Middle frontal gyrus (tissue), 1 donor: Measurements from ENCODE around the gene SNX30.

ENCODE experiments used
- DNase-seq: peaks from one replicate; pipeline ENCODE4 v3.0.0-alpha.2; 2015; ENCODE audit warnings: low spot score; ENCODE audit errors: extremely low spot score

The SNX30 gene

DNA sequence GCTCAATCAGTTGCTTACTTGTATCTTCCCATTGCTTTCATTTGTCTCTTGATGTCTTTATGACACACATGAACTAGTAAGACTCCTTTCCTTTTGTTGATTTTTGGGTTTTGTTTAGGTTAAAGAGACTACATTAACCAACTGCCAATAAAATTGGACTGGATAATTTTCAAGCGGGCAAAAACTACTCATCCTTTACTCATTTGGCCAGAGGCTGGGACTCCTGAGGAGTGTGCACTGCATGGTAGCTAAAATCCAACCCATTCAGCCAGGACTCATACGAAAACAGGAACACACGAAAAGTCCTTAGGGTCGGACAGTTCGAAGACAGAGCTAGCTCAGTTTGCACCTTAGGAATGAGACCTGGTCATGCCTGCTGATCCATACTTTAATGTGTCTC lies 134.2 kb downstream of the SNX30 start:
- DNase-seq, result no peak

DNA sequence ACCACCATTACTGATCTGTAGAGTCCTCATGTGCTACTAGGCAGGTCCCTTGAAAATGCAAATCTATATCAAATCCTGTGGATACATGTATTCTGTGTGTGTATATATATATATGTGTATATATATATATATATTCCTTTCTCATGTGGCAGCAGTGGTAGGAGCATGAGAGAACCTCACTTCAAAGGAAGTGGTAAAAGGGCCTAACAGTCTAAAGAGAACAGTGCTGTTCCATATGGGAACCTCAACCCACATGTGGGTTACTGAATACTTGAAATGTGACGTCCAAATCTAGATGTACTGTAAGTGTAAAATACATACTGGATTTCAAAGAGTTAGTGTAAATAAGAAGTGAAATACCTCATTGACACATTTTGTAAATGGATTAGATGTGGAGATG lies 134.8 kb downstream of the SNX30 start:
- DNase-seq, result no peak

DNA sequence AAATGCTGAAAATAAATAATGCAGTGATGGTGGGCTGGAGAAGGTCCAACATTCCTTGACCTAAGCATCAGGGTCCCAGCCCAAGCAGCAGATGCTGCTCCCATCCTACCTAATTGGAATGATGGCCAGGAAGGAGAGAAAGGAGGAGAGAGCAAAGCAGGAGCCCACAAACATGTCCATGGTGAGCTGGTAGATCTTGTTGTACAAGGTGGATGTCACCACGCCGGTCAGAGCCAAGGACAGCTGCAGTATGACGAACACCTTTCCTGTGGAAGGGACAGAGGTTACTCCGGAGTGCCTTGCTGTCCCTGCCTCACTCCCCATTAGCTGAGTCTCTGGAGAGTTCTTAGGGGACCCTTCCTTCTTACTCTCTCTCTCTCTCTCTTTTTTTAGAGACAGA lies 135.8 kb downstream of the SNX30 start:
- DNase-seq, result no peak

DNA sequence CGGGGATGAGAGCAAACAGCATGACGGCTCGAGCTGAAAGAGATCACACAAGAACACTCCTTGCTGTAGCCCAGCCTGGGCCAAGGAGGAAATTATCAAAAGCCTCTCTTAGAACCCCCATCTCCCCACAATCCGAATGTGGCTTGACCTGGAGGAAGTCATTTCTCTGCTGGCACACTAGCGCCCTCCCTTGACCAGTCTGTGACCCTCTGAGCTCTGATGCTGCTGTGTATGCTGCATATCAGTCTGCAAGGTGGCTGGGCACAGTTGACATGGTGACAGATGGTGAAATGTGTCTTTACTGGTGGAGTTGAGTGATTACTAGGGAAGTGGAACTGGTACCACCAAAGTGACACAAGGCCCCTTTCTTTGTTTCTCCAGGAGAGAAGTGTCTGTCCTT lies 136.8 kb downstream of the SNX30 start:
- DNase-seq, result no peak

DNA sequence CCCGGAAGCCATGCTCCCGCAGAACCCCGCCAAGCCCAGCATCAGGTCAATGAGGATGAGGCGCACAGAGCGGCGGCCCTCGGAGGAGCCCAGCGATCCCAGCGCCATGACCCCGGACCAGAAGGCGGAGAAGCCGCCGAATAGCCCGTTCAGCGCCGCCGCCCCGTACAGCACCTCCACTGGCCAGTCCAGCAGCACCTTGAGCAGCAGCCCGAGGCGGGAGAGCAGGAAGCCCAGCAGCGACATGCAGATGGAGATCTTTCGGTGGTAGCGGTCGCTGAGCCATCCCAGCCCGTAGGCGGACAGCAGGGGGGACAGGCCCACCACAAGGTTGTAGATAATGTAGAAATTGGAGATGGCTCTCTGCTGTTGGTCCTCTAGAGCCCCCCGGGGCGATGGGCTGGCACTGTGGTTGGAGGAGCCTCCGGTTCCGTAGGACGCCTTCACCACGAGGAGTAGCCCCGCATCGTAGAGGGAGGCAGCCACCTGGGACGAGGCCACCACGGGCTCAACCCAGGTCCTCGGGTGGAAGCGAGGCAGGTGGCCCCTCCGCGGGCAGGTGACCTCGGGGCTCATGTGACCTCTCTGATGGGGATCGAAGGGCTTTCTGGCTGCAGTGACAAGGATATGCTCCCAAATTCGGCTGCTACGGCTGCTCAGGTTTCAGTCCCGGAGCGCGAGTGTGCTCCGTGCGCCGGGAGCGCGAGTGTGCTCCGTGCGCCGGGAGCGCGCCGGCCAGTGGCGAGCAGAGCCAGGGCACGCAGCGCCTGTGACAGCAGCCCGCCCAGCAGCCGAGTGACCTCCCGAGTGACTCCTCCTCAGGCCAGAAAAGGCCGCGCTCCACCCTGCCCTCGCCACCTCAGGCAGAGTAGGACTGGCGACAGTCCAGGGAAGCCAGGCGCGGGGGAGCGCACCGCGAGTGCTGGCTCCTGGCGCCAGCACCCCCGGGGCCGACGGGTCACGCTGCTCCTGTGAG lies 139.8 kb downstream of the SNX30 start, which contains the start of gene SLC46A2:
Gene SLC46A2 (minus strand): TSS at position 771 of the 976 bp plus-strand sequence. CDS start 195 bp downstream, at position 576.
- no peak for DNase-seq

DNA sequence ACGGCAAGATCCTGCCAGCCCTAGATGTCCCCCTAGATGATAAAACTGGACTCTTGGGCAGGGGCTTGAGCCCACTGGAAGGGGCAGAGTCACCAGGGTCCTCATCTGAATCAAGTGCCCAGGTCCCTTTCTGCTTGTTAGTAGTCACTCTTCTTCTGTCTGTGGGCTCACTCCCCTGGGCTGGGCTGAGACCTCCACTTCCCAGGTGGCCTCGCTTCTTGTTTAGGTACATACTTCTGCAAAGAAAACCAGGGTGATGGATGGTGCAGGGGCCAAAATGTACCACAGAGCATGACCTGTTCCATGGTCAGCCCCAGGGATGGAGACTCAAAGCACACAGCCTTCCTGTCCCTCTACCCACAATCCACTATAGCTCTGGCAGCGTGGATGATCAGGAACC lies 141.0 kb downstream of the SNX30 start:
- no peak for DNase-seq

DNA sequence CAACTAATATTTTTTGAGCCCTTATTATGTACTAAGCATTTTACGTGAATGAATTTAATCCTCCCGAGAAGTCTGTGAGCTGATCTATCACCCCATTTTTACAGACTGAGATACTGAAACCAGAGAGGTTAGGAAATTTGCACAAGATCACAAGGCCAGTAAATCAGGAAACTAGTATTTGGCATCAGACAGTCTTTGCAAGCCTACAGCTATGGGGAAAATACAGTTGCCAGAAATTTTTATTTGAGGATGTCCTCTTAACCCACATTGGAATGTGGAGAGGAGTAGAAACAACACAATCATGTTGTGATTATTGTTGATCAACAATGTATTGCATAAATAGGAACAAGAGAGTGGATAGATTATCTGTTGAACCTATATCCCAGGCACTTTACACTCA lies 142.4 kb downstream of the SNX30 start:
- DNase-seq, result no peak

DNA sequence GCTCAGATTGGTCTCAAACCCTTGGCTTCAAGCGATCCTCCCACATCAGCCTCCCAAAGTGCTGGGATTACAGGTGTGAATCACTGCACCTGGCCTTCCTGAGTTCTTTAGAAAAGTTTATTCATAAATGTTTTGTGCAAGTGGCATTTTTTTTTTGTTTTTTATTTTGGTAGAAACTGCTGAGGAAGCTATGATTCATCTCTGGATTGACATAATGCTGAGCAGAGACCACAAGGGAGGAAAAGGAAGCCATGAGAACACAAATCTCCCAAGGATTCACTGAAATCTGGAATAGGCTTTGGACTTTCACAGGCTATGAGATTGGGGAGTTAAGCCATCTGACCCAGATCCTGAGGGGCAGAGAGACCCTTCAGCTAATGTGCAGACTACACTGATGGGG lies 143.5 kb downstream of the SNX30 start:
- no peak for DNase-seq

DNA sequence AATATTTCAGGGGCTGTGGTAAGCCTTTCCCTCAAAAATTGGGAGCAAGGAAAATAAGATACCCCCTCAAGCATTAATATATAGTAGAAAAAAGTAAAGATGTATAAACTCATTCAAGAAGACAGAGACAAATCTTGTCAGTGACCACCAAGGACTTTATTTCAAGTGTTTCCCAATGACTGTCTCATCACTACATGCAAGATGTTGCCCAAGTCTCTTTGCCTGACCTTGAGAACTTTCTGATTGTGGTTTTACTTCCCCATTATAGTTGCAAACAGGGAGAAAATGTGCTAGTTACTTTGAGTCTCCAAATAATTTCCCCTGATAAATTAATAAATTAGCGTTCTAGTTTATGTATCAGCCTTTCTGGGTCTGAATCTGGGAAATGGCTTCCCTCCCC lies 144.1 kb downstream of the SNX30 start:
- no peak for DNase-seq

DNA sequence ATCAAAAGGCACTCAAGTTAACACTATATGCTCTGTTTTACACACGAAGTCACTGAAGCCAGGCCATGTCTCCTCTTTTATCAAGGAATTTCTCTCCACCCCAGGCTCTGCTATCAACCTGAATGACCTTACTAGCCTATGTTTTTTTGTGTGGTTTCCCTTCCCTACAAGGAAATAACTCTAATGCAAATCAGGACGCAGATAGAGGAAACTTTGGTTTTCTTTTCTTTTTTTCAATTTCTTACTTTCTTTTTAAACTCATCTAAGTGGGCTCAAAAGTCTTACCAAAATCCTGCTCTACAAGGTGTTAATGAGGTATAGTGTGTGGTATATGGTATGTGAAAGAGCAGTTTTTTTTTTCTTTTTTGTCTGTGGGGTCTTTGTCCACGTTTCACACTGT lies 145.6 kb downstream of the SNX30 start:
- DNase-seq, result no peak

DNA sequence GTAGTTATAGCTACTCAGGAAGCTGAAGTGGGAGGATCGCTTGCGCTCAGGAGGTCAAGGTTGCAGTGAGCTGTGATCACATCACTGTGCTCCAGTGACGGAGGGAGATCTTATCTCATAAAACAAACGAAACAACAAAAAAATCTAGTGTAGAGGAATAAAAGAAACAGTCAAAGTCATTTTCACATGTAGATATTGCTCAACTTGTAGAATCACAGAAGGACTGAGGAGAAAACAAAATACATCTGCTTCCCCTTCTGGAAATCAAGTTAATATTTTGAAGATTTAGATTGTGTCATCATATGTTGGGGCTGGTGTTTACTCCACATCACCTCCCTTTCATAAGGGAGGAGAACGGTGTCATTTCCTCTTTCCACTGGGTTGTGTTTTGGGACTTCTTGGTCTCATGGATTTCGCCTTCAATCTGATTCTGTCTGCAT lies 148.3 kb downstream of the SNX30 start:
- DNase-seq, result no peak

DNA sequence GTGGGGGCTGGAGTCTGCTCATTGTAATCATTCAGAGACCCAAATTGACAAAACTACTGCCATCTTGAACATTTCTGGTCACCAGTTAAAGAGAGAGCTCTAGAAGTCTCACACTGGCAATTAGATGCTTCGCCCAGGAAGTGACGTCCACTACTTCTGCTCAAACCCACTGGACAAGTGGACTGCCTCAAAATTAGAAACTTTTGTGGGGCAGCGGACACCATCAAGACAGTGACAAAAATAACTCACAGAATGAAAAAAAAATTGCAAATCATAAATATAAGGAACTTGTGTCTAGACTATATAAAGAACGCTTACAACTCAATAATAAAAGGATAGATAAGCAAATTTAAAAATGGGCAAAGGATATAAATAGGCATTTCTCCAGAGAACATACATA lies 149.9 kb downstream of the SNX30 start:
- DNase-seq, result no peak

DNA sequence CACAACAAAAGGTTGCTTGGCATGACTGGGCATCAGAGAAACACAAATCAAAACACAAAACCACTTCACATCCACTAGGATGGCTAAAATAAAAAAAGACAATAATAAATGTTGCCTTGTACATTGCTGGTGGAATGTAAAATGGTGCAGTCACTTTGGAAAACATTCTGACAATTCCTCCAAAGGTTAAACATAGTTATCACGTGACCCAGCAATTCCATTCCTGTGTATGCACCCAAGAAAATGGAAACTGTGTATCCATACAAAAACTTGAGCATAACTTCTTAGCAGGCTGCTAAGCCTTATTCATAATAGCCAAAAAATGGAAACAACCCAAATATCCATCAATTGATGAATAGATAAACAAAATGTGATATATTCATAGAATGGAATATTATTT lies 150.3 kb downstream of the SNX30 start:
- no peak for DNase-seq

DNA sequence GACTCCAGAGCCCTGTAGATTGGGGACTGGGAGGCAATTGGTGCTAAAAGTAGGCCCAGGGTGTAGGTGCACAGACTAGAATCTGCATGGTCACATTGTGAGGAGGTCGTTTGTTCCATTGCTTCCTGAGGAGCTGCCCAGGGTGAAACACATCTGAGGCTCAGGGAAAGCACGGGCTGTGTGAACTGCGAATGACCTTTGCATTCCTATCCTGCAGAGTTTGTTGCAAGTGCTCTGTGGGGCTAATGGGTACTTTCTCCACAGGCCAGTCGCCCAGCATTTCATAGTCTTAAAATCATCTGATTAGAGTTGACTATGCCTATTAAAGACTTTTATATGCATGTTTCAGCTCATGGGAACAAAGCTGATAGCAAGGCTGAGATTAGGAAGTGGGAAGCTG lies 154.5 kb downstream of the SNX30 start:
- no peak for DNase-seq

DNA sequence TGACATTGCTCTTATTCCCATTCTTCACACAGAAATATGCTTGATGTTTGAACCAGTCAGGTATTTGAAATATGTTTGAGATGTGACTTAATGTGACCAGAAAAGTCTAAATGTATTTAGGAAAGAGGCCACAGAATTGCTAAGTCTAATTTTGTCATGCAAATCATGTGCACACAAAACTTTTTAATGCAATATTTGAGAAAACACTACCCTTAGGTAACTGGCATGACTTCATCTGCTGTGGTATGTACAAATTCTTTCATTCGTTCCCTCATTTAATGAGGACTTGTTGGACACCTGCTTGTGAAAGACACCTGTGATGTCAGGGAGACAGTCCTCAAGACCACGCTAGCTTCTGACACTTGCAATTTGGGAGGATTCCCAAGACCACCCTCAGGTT lies 161.2 kb downstream of the SNX30 start:
- no peak for DNase-seq

DNA sequence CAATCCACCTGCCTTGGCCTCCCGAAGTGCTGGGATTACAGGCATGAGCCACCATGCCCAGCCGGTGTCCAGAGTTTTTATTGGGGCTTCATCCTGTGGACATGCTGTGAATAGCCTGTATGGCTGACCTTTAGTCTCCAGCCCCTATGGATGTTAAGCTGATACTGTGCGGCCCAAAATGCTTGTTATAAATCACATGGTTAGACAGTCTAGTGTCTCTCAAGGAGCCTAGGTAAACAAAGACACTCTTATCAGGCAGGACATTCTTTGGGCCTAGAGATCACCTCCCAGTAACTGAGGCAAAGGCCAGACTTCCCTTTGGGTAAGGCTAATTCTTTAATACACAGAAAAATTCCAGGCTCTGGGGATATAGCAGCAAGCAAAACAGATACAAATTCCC lies 162.1 kb downstream of the SNX30 start:
- no peak for DNase-seq

DNA sequence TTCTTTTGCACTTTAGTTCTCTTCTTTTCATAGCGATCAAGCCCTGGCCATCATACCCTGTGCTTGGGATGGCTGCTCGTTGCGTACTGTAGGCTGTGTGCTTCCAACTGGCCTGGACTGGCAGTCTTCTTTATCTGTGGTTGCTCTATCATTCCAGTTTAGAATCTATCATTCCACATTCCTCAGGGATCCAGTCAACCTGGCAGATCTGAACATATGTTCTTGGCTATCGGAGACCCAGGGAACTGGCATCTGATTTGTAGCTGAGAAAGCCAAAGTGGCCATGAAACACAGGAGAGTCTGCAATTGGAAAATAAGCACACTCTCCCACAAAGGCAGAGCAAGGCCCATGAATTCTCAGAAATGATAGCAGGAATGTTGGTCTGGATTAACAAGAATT lies 162.8 kb downstream of the SNX30 start:
- no peak for DNase-seq

DNA sequence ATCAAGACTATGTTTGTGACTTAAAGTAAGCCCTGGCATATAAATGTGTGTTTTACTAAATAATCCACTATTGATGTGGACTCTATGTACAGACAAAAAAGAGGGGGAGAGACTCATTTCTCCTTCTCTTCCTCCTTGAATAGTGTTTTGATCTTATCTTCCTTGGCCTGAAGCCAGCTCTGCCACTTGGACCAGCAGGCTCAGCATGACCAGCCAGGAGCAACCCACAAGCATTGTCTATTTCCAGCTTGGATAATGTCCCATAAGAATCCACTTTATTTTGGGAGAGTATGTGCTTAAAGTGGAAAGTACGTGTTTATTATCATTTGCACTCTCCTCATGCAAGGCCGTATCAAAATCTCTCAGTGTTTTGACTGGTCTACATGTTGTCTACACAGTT lies 164.0 kb downstream of the SNX30 start:
- DNase-seq, result peak; percentile 14

DNA sequence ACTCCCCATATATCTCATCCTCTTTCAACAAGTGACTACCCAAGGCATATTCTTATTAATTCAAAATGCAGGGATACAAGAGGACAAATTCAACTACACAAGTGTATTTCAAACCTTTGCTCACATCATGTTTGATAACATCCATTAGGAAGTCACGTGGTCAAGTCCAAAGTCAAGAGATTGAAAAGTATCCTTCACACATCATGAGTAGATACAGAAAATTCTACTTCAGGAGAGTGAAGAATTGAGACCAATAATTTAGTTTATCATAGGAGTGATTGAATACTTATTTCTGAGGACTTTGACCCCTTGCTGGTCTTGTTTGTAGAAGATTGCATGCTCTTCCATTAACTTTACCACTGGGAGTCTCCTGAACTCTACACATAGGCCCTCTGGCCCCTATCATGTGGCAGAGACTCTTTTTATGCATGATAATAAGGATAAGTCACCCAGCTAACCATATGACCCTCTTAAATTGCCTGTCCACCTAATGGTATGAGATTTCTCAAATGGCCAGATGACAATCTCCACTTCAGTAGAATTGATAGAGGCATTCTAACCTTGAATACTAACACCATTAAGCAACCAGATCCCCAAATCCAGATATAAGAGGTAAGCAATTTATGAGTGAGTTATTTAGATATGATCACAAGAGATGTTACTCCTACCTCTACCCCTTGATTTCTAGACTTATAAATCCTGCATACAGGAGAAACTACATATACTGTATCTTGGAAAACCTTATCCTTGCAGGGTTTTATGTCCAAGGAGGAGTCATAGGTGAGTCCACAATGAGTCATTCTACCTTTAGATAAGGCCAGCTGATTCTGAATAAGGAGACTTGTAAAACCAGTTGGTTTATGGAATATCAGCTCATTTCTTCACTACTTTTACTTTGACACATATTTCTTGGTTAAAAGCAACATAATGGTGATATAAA lies 166.8 kb downstream of the SNX30 start:
- no peak for DNase-seq

DNA sequence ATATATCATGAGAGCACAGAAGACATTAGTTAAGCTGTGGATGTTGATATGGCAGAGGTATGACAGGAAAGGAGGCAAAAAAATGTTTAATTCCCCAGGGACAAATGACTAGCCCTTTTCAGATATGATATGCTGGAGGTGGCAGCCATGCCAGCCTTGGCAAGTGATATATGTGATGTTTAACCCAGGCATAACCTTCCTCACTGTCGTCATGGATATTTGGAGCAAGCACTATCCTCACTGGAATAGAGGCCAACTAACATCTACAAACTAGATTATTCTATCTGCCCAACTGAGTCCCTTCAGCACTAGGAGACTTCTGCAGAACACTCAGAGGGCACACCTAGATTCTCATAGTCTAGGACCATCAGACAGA lies 167.4 kb downstream of the SNX30 start:
- DNase-seq, result no peak

DNA sequence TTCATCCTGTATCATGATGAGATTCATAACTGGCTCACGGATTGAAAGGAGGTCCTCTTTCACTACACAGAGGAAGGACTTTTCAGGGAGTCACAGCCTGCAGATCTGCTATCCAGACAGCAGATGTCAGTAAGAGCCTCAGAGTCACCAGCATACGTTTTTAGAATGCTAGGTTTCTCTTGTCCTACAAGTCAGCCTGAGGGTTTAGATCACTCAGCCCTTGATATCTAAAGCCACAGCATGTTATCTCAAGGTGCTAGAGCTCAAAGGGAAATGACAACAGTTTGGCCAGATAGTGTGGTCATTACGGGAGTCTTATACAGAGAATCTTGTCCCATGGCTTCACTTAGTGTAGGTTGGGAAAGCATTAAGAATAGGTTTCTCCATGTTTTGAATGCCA lies 171.0 kb downstream of the SNX30 start:
- no peak for DNase-seq
